A549 (cell line): ENCODE measurements around the gene SLC6A20.

ENCODE experiments used
- CEBPB ChIP-seq, 2 experiments: fragments of >200 bp in 1 of 2; sonication (Bioruptor Twin) in 1 of 2; formaldehyde crosslinking in 1 of 2; IDR thresholded peaks; 2 replicates each; pipeline ENCODE4 v1.6.1; 2012 to 2016
- CHD4 ChIP-seq: fragments of 200-600 bp; sonication (generic); IDR thresholded peaks from 2 replicates; pipeline ENCODE4 v1.6.1; 2016; ENCODE audit warnings: antibody characterized with exemption, mild to moderate bottlenecking, borderline replicate concordance
- CTCF ChIP-seq: fragments of >200 bp; sonication (Bioruptor Twin); formaldehyde crosslinking; IDR thresholded peaks from 3 replicates; pipeline ENCODE4 v1.5.1; 2016
- HOXA7 ChIP-seq: fragments of 250-450 bp; sonication (Bioruptor Pico); IDR thresholded peaks from 2 replicates; pipeline ENCODE4 v1.5.0; 2020; ENCODE audit warnings: mild to moderate bottlenecking, moderate library complexity
- JUNB ChIP-seq: fragments of >200 bp; sonication (Bioruptor Twin); formaldehyde crosslinking; IDR thresholded peaks from 2 replicates; pipeline ENCODE4 v1.6.1; 2016
- KDM5A ChIP-seq: fragments of 200-600 bp; sonication (generic); IDR thresholded peaks from 2 replicates; pipeline ENCODE4 v1.6.1; 2016; ENCODE audit warnings: antibody characterized with exemption, mild to moderate bottlenecking
- MAX ChIP-seq: IDR thresholded peaks from 2 replicates; pipeline ENCODE4 v1.6.1; 2012
- NPAS2 ChIP-seq: fragments of 250-450 bp; sonication (Bioruptor Pico); IDR thresholded peaks from 2 replicates; pipeline ENCODE4 v1.8.0; 2022; ENCODE audit warnings: mild to moderate bottlenecking, moderate library complexity, borderline replicate concordance
- PHF8 ChIP-seq: fragments of 200-600 bp; sonication (generic); IDR thresholded peaks from 2 replicates; pipeline ENCODE4 v1.6.1; 2016; ENCODE audit warnings: low read depth, mild to moderate bottlenecking, antibody characterized with exemption, moderate library complexity, borderline replicate concordance
- RNF2 ChIP-seq: fragments of 200-600 bp; sonication (generic); IDR thresholded peaks from 2 replicates; pipeline ENCODE4 v1.6.1; 2016; ENCODE audit warnings: low read depth, mild to moderate bottlenecking, antibody characterized with exemption, moderate library complexity, borderline replicate concordance
- ZFP36 ChIP-seq: fragments of 450-650 bp; IDR thresholded peaks from 2 replicates; pipeline ENCODE4 v1.6.1; 2014; ENCODE audit warnings: borderline replicate concordance; ENCODE audit not compliant: partially characterized antibody

GRCh38 chr3:45742461-45743089, 53.8 kb downstream of the SLC6A20 start:
- no peak for TF ChIP-seq RNF2
- no peak for TF ChIP-seq HOXA7 (CRISPR knock-in tag)
- TF ChIP-seq JUNB, result no peak
- TF ChIP-seq ZFP36, result no peak
- TF ChIP-seq CTCF, result no peak
- no peak for TF ChIP-seq CEBPB (IDR thresholded peaks at IDR 0.05)
- no peak for TF ChIP-seq PHF8
- no peak for TF ChIP-seq CHD4
- no peak for TF ChIP-seq KDM5A
- TF ChIP-seq NPAS2, result no peak
- TF ChIP-seq MAX, result no peak
